Stomach (tissue), 9 donors: ENCODE data around the gene RNF44. TPM values are rescaled to one million over a fixed set of nuclear protein-coding genes. Genes with fewer than 3 reads are reported as not detected.
A peak's percentile ranks its signal among the peaks of the same experiment; 100 is the strongest.
"Not testable (repeated sequence)": the region's sequence is repeated elsewhere in the genome, so short reads cannot be mapped to it uniquely, and the experiment has no call there.

ENCODE experiments used
- DNase-seq, 2 donors: peaks; one replicate each; pipeline versions ENCODE4 v3.0.0 to v3.0.0-alpha.2; 2013 to 2019
- H3K27ac ChIP-seq, 5 donors: fragments of 200-600 bp in 4 of 5; sonication (generic) in 4 of 5; one replicate each; pipeline ENCODE4 v1.5.1; 2013 to 2019; ENCODE audit warnings: mild to moderate bottlenecking in 1 of 5, moderate library complexity in 1 of 5
- H3K27me3 ChIP-seq, 3 donors: fragments of 200-600 bp; sonication (generic); one replicate each; pipeline ENCODE4 v1.5.1; 2017 to 2019; ENCODE audit warnings: mixed run types in 1 of 3
- H3K36me3 ChIP-seq, 4 donors: fragments of 200-600 bp; sonication (generic); 1 replicate in 3 of 4; 2 replicates in 1 of 4; pipeline ENCODE4 v1.5.1; 2016 to 2019
- H3K4me1 ChIP-seq, 4 donors: fragments of 200-600 bp; sonication (generic); one replicate each; pipeline ENCODE4 v1.5.1; 2016 to 2019
- H3K4me3 ChIP-seq, 4 donors: fragments of 200-600 bp; sonication (generic) in 3 of 4; one replicate each; pipeline ENCODE4 v1.5.1; 2016 to 2019; ENCODE audit warnings: mild to moderate bottlenecking in 1 of 4
- H3K9me3 ChIP-seq, 4 donors: fragments of 200-600 bp; sonication (generic); one replicate each; pipeline ENCODE4 v1.5.1; 2016 to 2019
- CTCF ChIP-seq, 7 experiments: fragments of 450-650 bp in 4 of 7; fragments of 200-600 bp in 3 of 7; sonication (generic) in 3 of 7; IDR thresholded peaks; one replicate each; pipeline ENCODE4 v1.5.1; 2016 to 2019; ENCODE audit warnings: antibody characterized with exemption in 7 of 7, control low read depth in 2 of 7, mild to moderate bottlenecking in 1 of 7
- EP300 ChIP-seq: sonication (generic); formaldehyde crosslinking; IDR thresholded peaks from one replicate; pipeline ENCODE4 v1.6.1; 2017; ENCODE audit warnings: antibody characterized with exemption
- POLR2A ChIP-seq, 4 donors: fragments of 450-650 bp; IDR thresholded peaks; one replicate each; pipeline ENCODE4 v1.6.1; 2016; ENCODE audit warnings: antibody characterized with exemption in 4 of 4, control low read depth in 2 of 4, mild to moderate bottlenecking in 1 of 4, moderate library complexity in 1 of 4
- POLR2AphosphoS5 ChIP-seq, 3 donors: sonication (generic); formaldehyde crosslinking; IDR thresholded peaks; one replicate each; pipeline ENCODE4 v1.6.1; 2016; ENCODE audit warnings: antibody characterized with exemption in 3 of 3
- WGBS, 5 donors: extraction: QIAGEN DNeasy Blood & Tissue Kit in 3 of 5; methylation state at CpG; one replicate each; pipeline versions ENCODE4 v1.1.5 to v1.1.7; 2013 to 2018; 5-methylcytosine and 5-hydroxymethylcytosine counted together
- intact Hi-C: fragments of 100-400 bp; cut with DNase I; formaldehyde crosslinking; loops from one replicate; pipeline ENCODE4 v1.15.1; 2023; ENCODE audit warnings: low total_unique reads
- polyA plus RNA-seq, 3 donors: library from polyadenylated mRNA; stranded (reverse); fragments of 200-250 nt; gene quantifications; one replicate each; pipeline ENCODE4 v1.2.3, GENCODE V29; 2013
- total RNA-seq, 5 donors: library from RNA; depleted of rRNA; stranded (reverse); fragments of >200 nt; gene quantifications; one replicate each; pipeline versions ENCODE4 v1.1.0 to v1.2.3, GENCODE V29; 2014 to 2016
- donor health status: healthy with polysubstance abuse.
- donor health status: Bipolar disorder and iron deficiency.
- donor health status: healthy.

Gene RNF44
- total and polyA plus RNA-seq, 8 donors, result 6.6 to 176 (median 18.9) TPM

- H3K4me1 ChIP-seq, result peaks cover 0 to 46% (median 12%) of the 10 kb centered on the region in 4 donors
- intact Hi-C loops, result no loop called here
- no peak overlapping the region for H3K4me3 ChIP-seq
- TF ChIP-seq POLR2AphosphoS5 (IDR thresholded peaks at IDR 0.05) (no peak), EP300 (no peak), CTCF (IDR thresholded peaks at IDR 0.05) (no peak), POLR2A (IDR thresholded peaks at IDR 0.05) (no peak)
- WGBS, 5 donors, result 78 to 100% (median 86%) methylated on average over 1 of the region's 1 CpG
- H3K27me3 ChIP-seq, result no peaks in the 10 kb centered on the region
- H3K27ac ChIP-seq, result no peak overlapping the region
- H3K9me3 ChIP-seq, result no peaks in the 10 kb centered on the region
- peak in 1 of 2 donors; percentile 18 for DNase-seq
- peaks cover 51 to 96% (median 94%) of the 10 kb centered on the region in 4 donors for H3K36me3 ChIP-seq
Observed at GRCh38 chr5:176490301-176490700, 46.9 kb downstream of the RNF44 start.

GRCh38 chr5:176489077-176489476 lies 48.1 kb downstream of the RNF44 start:
- 89 to 97% (median 91%) methylated on average over 1 of the region's 1 CpG for WGBS, 5 donors
- intact Hi-C loops, result no loop called here
- H3K4me1 ChIP-seq, result peaks cover 0 to 51% (median 12%) of the 10 kb centered on the region in 4 donors
- H3K27me3 ChIP-seq, result no peaks in the 10 kb centered on the region
- DNase-seq, result no peak
- TF ChIP-seq CTCF (IDR thresholded peaks at IDR 0.05), result no peak
- TF ChIP-seq POLR2A (IDR thresholded peaks at IDR 0.05), result no peak
- no peak for TF ChIP-seq POLR2AphosphoS5 (IDR thresholded peaks at IDR 0.05)
- no peak for TF ChIP-seq EP300
- no peak overlapping the region for H3K4me3 ChIP-seq
- peaks cover 39 to 86% (median 84%) of the 10 kb centered on the region in 4 donors for H3K36me3 ChIP-seq
- H3K9me3 ChIP-seq, result no peaks in the 10 kb centered on the region
- no peak overlapping the region for H3K27ac ChIP-seq

- Histone ChIP-seq H3K36me3 (peaks cover 20 to 86% (median 82%) of the 10 kb centered on the region in 4 donors), H3K4me1 (peaks cover 0 to 51% (median 12%) of the 10 kb centered on the region in 4 donors)
- intact Hi-C loops, H3K27ac ChIP-seq, H3K4me3 ChIP-seq, DNase-seq, H3K27me3 ChIP-seq, H3K9me3 ChIP-seq: not testable (repeated sequence)
- WGBS, 5 donors, result 94 to 98% (median 94%) methylated on average over 4 of the region's 4 CpGs
Observed at GRCh38 chr5:176487160-176487559, 50.0 kb downstream of the RNF44 start.

GRCh38 chr5:176486189-176486757 lies 50.9 kb downstream of the RNF44 start:
- Histone ChIP-seq H3K27me3 (no peaks in the 10 kb centered on the region), H3K36me3 (peaks cover 15 to 85% (median 82%) of the 10 kb centered on the region in 4 donors), H3K4me3 (no peak overlapping the region), H3K9me3 (no peaks in the 10 kb centered on the region), H3K4me1 (peaks cover 0 to 48% (median 12%) of the 10 kb centered on the region in 4 donors), H3K27ac (peak overlapping the region in 1 of 5 donors; percentile 7)
- intact Hi-C loops, result no loop called here
- TF ChIP-seq EP300, result no peak
- no peak for TF ChIP-seq POLR2A (IDR thresholded peaks at IDR 0.05)
- TF ChIP-seq CTCF (IDR thresholded peaks at IDR 0.05), result no peak
- TF ChIP-seq POLR2AphosphoS5 (IDR thresholded peaks at IDR 0.05), result no peak
- 61 to 76% (median 68%) methylated on average over 6 to 7 of the region's 7 CpGs for WGBS, 5 donors
- peak in 1 of 2 donors; percentile 20 for DNase-seq

- peaks cover 0 to 39% (median 12%) of the 10 kb centered on the region in 4 donors for H3K4me1 ChIP-seq
- 42 to 67% (median 53%) methylated on average over 2 of the region's 2 CpGs for WGBS, 5 donors
- no peaks in the 10 kb centered on the region for H3K9me3 ChIP-seq
- intact Hi-C loops, result no loop called here
- H3K4me3 ChIP-seq, result no peak overlapping the region
- no peak for DNase-seq
- H3K27me3 ChIP-seq, result no peaks in the 10 kb centered on the region
- no peak overlapping the region for H3K27ac ChIP-seq
- H3K36me3 ChIP-seq, result peaks cover 24 to 87% (median 83%) of the 10 kb centered on the region in 4 donors
- TF ChIP-seq CTCF (IDR thresholded peaks at IDR 0.05) (no peak), POLR2A (IDR thresholded peaks at IDR 0.05) (no peak), EP300 (no peak), POLR2AphosphoS5 (IDR thresholded peaks at IDR 0.05) (no peak)
Observed at GRCh38 chr5:176485176-176485575, 52.0 kb downstream of the RNF44 start.
